GM12874 (cell line): ENCODE data around the gene IL1R1.

Experiments used
- TF ChIP-seq, protein P1 (sequence below): IDR thresholded peaks from 2 replicates; pipeline ENCODE4 v1.5.1; 2011; ENCODE audit warnings: low read depth, mild to moderate bottlenecking, control low read depth, low read length, moderate library complexity; ENCODE audit not compliant: insufficient read depth

IL1R1 gene

DNA sequence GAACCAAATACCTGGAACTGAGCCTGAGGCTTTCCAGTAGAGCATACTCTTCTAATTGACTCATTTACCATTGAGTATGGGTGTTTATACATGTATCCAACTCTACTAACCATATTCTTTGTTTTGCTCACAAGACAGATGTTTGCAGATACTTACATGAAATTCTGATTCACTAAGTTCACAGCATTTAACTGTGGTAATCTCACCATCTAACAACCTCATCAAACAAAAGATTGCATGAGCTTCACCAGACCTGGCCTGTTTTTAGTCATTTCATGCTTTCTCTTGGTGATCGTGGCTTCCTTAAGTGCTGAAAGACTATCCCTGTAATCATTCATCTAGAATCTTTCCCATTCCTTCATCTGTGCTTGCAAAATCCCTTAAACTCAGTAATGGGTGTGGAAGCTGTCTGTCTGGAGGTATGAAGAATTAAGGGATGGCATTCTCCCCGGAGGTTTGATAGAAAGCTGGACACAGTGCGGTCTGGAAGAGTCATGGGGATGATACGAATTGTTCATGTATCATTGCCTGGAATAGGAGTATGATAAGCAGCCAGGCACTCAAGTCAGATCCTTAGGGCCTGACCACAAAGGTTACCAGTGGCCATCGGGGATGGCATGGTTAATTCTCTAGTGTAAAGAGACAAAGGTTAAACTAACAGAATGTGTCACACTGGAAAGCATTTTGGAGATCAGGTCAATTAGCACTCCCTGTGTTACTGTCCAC is 42.0 kb upstream of the IL1R1 start:
- TF ChIP-seq, protein P1, sequence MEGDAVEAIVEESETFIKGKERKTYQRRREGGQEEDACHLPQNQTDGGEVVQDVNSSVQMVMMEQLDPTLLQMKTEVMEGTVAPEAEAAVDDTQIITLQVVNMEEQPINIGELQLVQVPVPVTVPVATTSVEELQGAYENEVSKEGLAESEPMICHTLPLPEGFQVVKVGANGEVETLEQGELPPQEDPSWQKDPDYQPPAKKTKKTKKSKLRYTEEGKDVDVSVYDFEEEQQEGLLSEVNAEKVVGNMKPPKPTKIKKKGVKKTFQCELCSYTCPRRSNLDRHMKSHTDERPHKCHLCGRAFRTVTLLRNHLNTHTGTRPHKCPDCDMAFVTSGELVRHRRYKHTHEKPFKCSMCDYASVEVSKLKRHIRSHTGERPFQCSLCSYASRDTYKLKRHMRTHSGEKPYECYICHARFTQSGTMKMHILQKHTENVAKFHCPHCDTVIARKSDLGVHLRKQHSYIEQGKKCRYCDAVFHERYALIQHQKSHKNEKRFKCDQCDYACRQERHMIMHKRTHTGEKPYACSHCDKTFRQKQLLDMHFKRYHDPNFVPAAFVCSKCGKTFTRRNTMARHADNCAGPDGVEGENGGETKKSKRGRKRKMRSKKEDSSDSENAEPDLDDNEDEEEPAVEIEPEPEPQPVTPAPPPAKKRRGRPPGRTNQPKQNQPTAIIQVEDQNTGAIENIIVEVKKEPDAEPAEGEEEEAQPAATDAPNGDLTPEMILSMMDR = no peak

DNA sequence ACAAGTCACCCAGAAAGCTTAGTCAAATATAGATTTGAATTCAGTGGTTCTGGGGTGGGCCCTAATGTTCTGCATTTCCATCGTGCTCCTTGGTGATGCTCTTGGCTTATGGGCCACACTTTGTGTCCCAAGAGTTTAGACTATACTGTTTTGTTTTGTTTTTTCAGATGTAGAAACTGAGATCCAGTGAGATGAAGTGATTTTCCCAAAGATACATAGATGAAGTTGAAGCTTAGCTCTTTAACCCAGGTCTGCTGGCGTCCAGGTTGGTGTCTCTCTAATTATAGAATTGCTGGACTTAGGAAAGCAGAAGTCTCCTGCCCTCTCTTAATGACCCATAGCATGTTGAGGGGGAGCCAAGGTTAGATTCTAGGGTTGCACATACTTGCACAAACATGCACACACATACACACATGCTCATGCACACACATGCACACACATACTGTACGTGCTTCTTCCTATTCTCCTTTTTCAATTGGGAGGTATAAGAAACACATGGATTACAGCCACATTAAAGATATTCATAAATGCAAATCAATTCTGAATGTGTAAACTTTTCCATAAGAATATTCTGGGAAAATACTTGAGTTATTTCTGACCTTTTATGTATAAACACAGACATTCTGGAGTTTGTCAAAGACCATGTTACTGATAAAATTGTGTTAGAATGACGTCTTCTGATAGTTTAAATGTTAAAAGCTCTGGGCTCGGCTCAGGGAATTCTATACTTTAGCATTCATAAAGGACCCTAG is 41.3 kb upstream of the IL1R1 start:
- TF ChIP-seq, protein P1 = no peak

DNA sequence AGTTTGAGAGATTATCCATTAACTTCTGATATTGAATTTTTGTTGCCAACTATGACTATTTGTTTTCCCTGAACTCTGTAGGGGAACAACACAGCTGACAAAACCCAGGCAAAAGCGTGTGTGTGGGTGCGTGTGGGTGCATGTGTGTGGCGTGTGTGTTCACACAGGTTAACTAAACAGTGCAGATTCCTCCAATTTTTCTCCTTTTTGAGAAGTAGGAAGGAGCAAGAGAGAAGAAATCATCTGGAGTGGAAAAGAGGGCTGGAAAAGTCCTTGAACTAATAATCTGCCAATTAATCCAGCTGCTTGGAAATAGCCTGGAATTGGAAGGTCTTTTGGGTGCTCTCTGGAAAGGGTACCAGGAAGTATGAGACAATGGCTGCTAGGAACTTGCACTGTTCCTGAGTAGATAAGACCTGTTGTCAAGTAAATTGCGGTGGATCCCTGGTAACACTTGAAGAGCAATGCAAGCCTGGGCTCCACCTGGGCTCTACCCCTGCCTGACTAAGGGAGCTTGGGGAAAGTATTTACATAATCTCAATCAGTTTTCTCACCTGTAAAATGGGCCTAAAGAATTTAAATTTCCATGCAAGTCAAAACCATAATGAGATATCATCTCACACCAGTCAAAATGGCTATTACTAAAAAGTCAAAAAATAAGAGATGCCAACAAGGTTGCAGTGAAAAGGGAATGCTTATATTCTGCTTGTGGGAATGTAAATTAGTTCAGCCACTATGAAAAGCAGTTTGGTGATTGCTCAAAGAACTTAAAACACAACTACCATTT is 40.5 kb upstream of the IL1R1 start:
- TF ChIP-seq, protein P1 = no peak

DNA sequence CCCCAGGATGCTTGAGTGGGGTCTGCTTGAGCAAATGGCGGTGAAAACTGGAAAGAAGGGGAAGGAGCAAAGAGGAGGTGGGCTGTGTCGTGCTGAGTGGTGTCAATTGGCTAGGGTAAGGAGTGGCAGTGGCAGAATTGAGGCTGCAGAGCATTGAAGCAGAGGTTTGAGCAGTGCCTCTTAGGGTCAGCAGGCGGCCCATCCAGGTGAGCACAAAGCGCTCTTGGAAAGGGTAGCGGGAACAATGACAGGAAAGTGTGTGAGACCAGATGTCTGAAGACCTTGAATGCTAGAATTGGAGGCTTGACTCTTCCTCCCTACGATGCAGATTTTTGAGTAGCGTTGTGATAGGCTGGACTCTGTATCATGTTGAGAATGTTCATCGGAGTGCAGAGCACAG is 39.3 kb upstream of the IL1R1 start:
- TF ChIP-seq, protein P1 = no peak

DNA sequence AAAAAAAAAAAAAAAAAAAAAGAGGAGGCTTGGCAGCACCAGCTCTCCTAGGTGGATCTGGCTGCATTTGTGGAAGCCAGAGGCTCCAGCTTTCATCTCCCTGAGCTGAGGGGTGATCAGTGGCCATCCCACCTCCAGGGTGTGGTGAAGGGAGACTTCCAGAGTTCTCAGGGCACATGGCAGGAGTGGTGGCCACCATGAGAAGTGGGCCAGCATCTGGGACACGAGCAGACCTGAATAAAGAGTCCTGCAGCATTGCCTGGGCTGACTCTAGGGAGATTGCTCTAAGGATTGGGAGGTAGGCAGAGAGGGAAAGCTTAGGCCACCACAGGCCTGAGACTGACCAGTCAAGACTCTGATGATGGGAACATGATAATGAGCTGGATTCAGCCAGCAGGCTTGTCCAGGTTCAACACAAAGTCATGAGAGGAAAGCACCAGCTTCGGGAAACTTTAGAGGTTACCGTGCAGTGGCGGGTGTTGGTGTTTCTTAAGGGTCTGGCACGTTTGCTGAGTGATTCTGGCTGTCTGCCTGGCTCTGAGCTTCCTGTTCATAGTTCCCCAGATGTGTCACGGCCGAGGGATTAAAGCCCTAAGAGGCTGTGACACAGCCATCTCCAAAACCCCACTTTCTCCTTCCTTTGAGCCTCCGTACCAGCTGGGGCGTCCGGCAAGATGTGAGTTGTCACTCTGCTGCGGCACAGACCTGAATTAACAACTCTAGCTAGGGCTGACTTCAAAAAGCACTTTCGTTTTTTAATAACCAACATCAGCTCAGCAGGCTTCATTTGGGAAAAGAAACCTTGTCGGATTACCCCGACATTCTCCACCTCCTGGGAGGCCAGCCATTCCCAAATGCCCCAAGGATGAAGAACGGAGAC is 38.3 kb upstream of the IL1R1 start:
- TF ChIP-seq, protein P1 = no peak

DNA sequence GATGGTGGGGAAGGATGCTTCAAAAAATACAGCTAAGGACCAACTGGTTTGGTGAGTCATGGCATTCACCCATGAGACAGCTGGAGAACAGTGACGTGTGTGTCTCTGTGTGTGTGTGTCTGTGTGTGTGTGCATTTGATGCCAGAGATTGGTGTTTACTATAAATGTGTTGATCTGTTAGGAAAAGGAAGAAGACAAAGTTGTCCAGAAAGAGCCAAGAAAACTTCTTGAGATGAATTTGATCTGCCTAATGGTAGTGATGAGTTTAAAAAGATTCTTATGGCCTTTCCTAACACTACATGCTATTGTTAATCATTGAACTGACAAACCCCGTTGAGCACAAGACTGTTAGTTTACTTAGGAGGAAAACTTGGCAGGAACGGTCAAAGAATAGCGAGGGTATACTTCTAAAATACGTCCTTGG is 36.4 kb upstream of the IL1R1 start:
- TF ChIP-seq, protein P1 = no peak

DNA sequence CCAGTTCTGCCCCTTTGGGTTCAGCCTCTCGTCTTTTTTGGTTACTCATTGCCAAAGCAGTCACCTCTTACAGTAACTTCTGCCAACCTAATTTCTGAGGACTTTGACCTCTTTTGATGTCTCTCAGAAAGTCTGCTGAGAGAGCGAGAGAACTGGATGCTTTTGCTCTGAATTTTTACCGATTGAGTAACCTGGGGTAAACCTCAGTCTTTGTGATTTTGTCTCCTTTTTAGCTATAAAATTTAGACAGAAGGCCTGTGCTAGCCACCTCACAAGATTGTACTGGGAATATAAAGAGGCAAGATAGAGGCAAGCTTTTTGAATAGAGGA is 34.8 kb upstream of the IL1R1 start:
- TF ChIP-seq, protein P1 = no peak
